ENCODE measurements around the gene COL1A2. TPM values are rescaled to one million over a fixed set of nuclear protein-coding genes. Genes with fewer than 3 reads are reported as not detected.

The COL1A2 gene
- total and polyA plus RNA-seq, 2 donors (not counting 1 experiment from before 2014, with no cell fraction given), result 0.46 to 0.47 TPM

GRCh38 chr7:94405506-94405905 is 10.8 kb downstream of the COL1A2 start:
- peaks cover under 1% of the 10 kb centered on the region for H3K4me1 Mint-ChIP-seq
- peaks cover 0 to 4% (median 0%) of the 10 kb centered on the region in 4 experiments for H3K27me3 ChIP-seq (replicated peaks in 1 of 4; ENCODE audit: control extremely low read depth in 1 of 4, control insufficient read depth in 3 of 4, insufficient read depth in 4 of 4, low read length in 3 of 4)
- H3K27ac Mint-ChIP-seq, result no peak overlapping the region
- no peak overlapping the region for H3K4me3 Mint-ChIP-seq
- WGBS (ENCODE audit: insufficient coverage), result no CpG with 5 or more reads among the region's 1 CpG
- H3K4me3 ChIP-seq (ENCODE audit: control extremely low read depth in 1 of 5, extremely low read depth in 1 of 5, insufficient read depth in 1 of 5, low read depth in 2 of 5, low read length in 4 of 5), result no peak overlapping the region
- CTCF ChIA-PET, result no interaction called here
- H3K27ac ChIP-seq (ENCODE audit: low read length in 2 of 2), result no peak overlapping the region
- DNase-seq (no peak), ATAC-seq (ENCODE audit: low read depth) (no peak)
- H3K79me2 ChIP-seq (ENCODE audit: control insufficient read depth, insufficient read depth, low read length), result no peaks in the 10 kb centered on the region
- H3K4me2 ChIP-seq (replicated peaks; ENCODE audit: low read depth, low read length, poor library complexity, severe bottlenecking), result no peak overlapping the region
- peaks cover 0 to 4% of the 10 kb centered on the region in 2 donors for H3K4me1 ChIP-seq (ENCODE audit: control insufficient read depth in 2 of 2, insufficient read depth in 2 of 2, low read length in 2 of 2)
- no peak overlapping the region for H2AFZ ChIP-seq (ENCODE audit: insufficient read depth, low read depth, low read length, poor library complexity, severe bottlenecking)
- no peaks in the 10 kb centered on the region for H4K20me1 ChIP-seq (ENCODE audit: control insufficient read depth, insufficient read depth, low read length, poor library complexity, severe bottlenecking)
- POLR2A ChIA-PET, result no interaction called here
- intact Hi-C loops (cut with micrococcal nuclease), result no loop called here
- peaks cover 17% of the 10 kb centered on the region for H3K27me3 Mint-ChIP-seq
- no peak overlapping the region for H3K9ac ChIP-seq (ENCODE audit: low read length)
- H3K9me3 ChIP-seq (ENCODE audit: control extremely low read depth in 1 of 3, control insufficient read depth in 2 of 3, insufficient read depth in 1 of 3, low read length in 2 of 3), result no peaks in the 10 kb centered on the region
- H3K36me3 ChIP-seq (replicated peaks in 1 of 2; ENCODE audit: control extremely low read depth in 1 of 2, control insufficient read depth in 1 of 2, extremely low read depth in 1 of 2, insufficient read depth in 2 of 2, low read length in 1 of 2), result no peaks in the 10 kb centered on the region
- TF ChIP-seq EZH2 (IDR thresholded peaks at IDR 0.05; ENCODE audit: borderline replicate concordance, insufficient read depth, low read depth, low read length, poor library complexity, severe bottlenecking), result no peak
- no peak for TF ChIP-seq CTCF (IDR thresholded peaks at IDR 0.05)
- H3K9me3 Mint-ChIP-seq (ENCODE audit: insufficient read depth), result no peaks in the 10 kb centered on the region

GRCh38 chr7:94406696-94407095 is 12.0 kb downstream of the COL1A2 start:
- no peak overlapping the region for H3K27ac Mint-ChIP-seq
- Histone ChIP-seq H3K79me2 (ENCODE audit: control insufficient read depth, insufficient read depth, low read length) (no peaks in the 10 kb centered on the region), H3K27me3 (replicated peaks in 1 of 4; ENCODE audit: control extremely low read depth in 1 of 4, control insufficient read depth in 3 of 4, insufficient read depth in 4 of 4, low read length in 3 of 4) (peaks cover 0 to 4% (median 0%) of the 10 kb centered on the region in 4 experiments), H3K36me3 (replicated peaks in 1 of 2; ENCODE audit: control extremely low read depth in 1 of 2, control insufficient read depth in 1 of 2, extremely low read depth in 1 of 2, insufficient read depth in 2 of 2, low read length in 1 of 2) (no peaks in the 10 kb centered on the region), H4K20me1 (ENCODE audit: control insufficient read depth, insufficient read depth, low read length, poor library complexity, severe bottlenecking) (no peaks in the 10 kb centered on the region), H3K4me1 (ENCODE audit: control insufficient read depth in 2 of 2, insufficient read depth in 2 of 2, low read length in 2 of 2) (peaks cover 4 to 9% of the 10 kb centered on the region in 2 donors), H3K4me2 (replicated peaks; ENCODE audit: low read depth, low read length, poor library complexity, severe bottlenecking) (no peak overlapping the region), H3K9me3 (ENCODE audit: control extremely low read depth in 1 of 3, control insufficient read depth in 2 of 3, insufficient read depth in 1 of 3, low read length in 2 of 3) (no peaks in the 10 kb centered on the region), H3K27ac (ENCODE audit: low read length in 2 of 2) (no peak overlapping the region), H3K4me3 (ENCODE audit: control extremely low read depth in 1 of 5, extremely low read depth in 1 of 5, insufficient read depth in 1 of 5, low read depth in 2 of 5, low read length in 4 of 5) (no peak overlapping the region), H3K9ac (ENCODE audit: low read length) (no peak overlapping the region), H2AFZ (ENCODE audit: insufficient read depth, low read depth, low read length, poor library complexity, severe bottlenecking) (no peak overlapping the region)
- H3K4me1 Mint-ChIP-seq, result peaks cover 5% of the 10 kb centered on the region
- ATAC-seq (ENCODE audit: low read depth) (no peak), DNase-seq (no peak)
- WGBS (ENCODE audit: insufficient coverage), result 100% methylated on average over 1 of the region's 6 CpGs
- intact Hi-C loops (cut with micrococcal nuclease), result no loop called here
- POLR2A ChIA-PET, result no interaction called here
- H3K9me3 Mint-ChIP-seq (ENCODE audit: insufficient read depth), result no peaks in the 10 kb centered on the region
- peaks cover 12% of the 10 kb centered on the region for H3K27me3 Mint-ChIP-seq
- CTCF ChIA-PET, result no interaction called here
- no peak for TF ChIP-seq CTCF (IDR thresholded peaks at IDR 0.05)
- no peak for TF ChIP-seq EZH2 (IDR thresholded peaks at IDR 0.05; ENCODE audit: borderline replicate concordance, insufficient read depth, low read depth, low read length, poor library complexity, severe bottlenecking)
- no peak overlapping the region for H3K4me3 Mint-ChIP-seq
